A549 (cell line): Measurements from ENCODE around the gene MCTP1. TPM values are rescaled to one million over a fixed set of nuclear protein-coding genes. Genes with fewer than 3 reads are reported as not detected.

ENCODE experiments used
- ATAC-seq, 2 experiments: fragments of 200-7000 bp in 1 of 2; fragments of >200 bp in 1 of 2; cut with Nextera tagmentation in 1 of 2; cut with Tn5 transposase in 1 of 2; 3 replicates each; pipeline versions ENCODE4 v1.8.0 to v1.9.1; 2018 to 2020; ENCODE audit warnings: mild to moderate bottlenecking in 1 of 2, moderate library complexity in 1 of 2
- CTCF ChIA-PET: fragments of 300-600 bp; sonication (Branson Sonifier 250); formaldehyde crosslinking; extraction: SDS; loops from one replicate; lab custom pipeline; 2021; ENCODE audit warnings: antibody characterized with exemption, inconsistent platforms; lab: Yijun Ruan, JAX
- POLR2A ChIA-PET: fragments of 350-600 bp; formaldehyde crosslinking; extraction: SDS; loops from one replicate; lab custom pipeline; 2021; ENCODE audit warnings: antibody characterized with exemption, inconsistent platforms; lab: Yijun Ruan, JAX
- DNase-seq, 2 experiments: peaks; one replicate each; pipeline versions ENCODE4 v3.0.0 to v3.0.0-alpha.2; 2011 to 2016; ENCODE audit warnings: low read depth in 1 of 2, low spot score in 1 of 2
- FAIRE-seq: peaks from 2 replicates; lab custom pipeline; 2011; peaks lifted over from hg19 to GRCh38; lab: Jason Lieb, UNC
- H3K27ac ChIP-seq, 2 experiments: fragments of >200 bp; sonication (Bioruptor Twin); formaldehyde crosslinking; 3 replicates each; pipeline ENCODE4 v1.5.1; 2016 to 2017
- H3K4me1 ChIP-seq: fragments of >200 bp; sonication (Bioruptor Twin); formaldehyde crosslinking; 3 replicates; pipeline ENCODE4 v1.6.1; 2016
- H3K4me2 ChIP-seq: fragments of >200 bp; sonication (Bioruptor Twin); formaldehyde crosslinking; 3 replicates; pipeline ENCODE4 v1.6.1; 2016
- H3K4me3 ChIP-seq: fragments of >200 bp; sonication (Bioruptor Twin); formaldehyde crosslinking; 3 replicates; pipeline ENCODE4 v1.5.1; 2016
- H3K9me3 ChIP-seq: fragments of >200 bp; sonication (Bioruptor Twin); formaldehyde crosslinking; 3 replicates; pipeline ENCODE4 v1.6.1; 2016
- CBX8 ChIP-seq: fragments of 200-600 bp; sonication (generic); IDR thresholded peaks from 2 replicates; pipeline ENCODE4 v1.6.1; 2016
- CHD2 ChIP-seq: fragments of 150-350 bp; IDR thresholded peaks from 2 replicates; pipeline ENCODE4 v1.6.1; 2014; ENCODE audit warnings: low read length; ENCODE audit not compliant: partially characterized antibody
- HDAC2 ChIP-seq: fragments of 200-600 bp; sonication (generic); IDR thresholded peaks from 2 replicates; pipeline ENCODE4 v1.6.1; 2016
- HES2 ChIP-seq: fragments of >200 bp; sonication (Bioruptor Twin); formaldehyde crosslinking; IDR thresholded peaks from 2 replicates; pipeline ENCODE4 v1.6.1; 2016
- HMGXB4 ChIP-seq: fragments of 250-450 bp; sonication (Bioruptor Pico); IDR thresholded peaks from 2 replicates; pipeline ENCODE4 v1.5.0; 2021; ENCODE audit warnings: mild to moderate bottlenecking, moderate library complexity, borderline replicate concordance
- HOXA7 ChIP-seq: fragments of 250-450 bp; sonication (Bioruptor Pico); IDR thresholded peaks from 2 replicates; pipeline ENCODE4 v1.5.0; 2020; ENCODE audit warnings: mild to moderate bottlenecking, moderate library complexity
- JUN ChIP-seq, 2 experiments: fragments of >200 bp; sonication (Bioruptor Twin); formaldehyde crosslinking; IDR thresholded peaks; 2 replicates in 1 of 2; 3 replicates in 1 of 2; pipeline ENCODE4 v1.6.1; 2016 to 2017
- KDM1A ChIP-seq: fragments of 200-600 bp; sonication (generic); IDR thresholded peaks from 2 replicates; pipeline ENCODE4 v1.6.1; 2016; ENCODE audit warnings: low read depth, mild to moderate bottlenecking
- KDM5A ChIP-seq: fragments of 200-600 bp; sonication (generic); IDR thresholded peaks from 2 replicates; pipeline ENCODE4 v1.6.1; 2016; ENCODE audit warnings: antibody characterized with exemption, mild to moderate bottlenecking
- MAZ ChIP-seq: fragments of 150-350 bp; IDR thresholded peaks from 2 replicates; pipeline ENCODE4 v1.6.1; 2014; ENCODE audit warnings: antibody characterized with exemption, low read depth, low read length, borderline replicate concordance
- MYC ChIP-seq: IDR thresholded peaks from 2 replicates; pipeline ENCODE4 v1.6.1; 2012; ENCODE audit warnings: mild to moderate bottlenecking, inconsistent platforms, low read length, improper control_type of control experiment, borderline replicate concordance
- NFE2L2 ChIP-seq: fragments of 150-350 bp; conservative IDR thresholded peaks from 2 replicates; pipeline ENCODE4 v1.6.1; 2014; ENCODE audit warnings: low read length
- PHF8 ChIP-seq: fragments of 200-600 bp; sonication (generic); IDR thresholded peaks from 2 replicates; pipeline ENCODE4 v1.6.1; 2016; ENCODE audit warnings: low read depth, mild to moderate bottlenecking, antibody characterized with exemption, moderate library complexity, borderline replicate concordance
- RARB ChIP-seq: fragments of 250-450 bp; sonication (Bioruptor Pico); IDR thresholded peaks from 2 replicates; pipeline ENCODE4 v1.8.0; 2021; ENCODE audit warnings: mild to moderate bottlenecking, moderate library complexity
- RCOR1 ChIP-seq: fragments of 150-350 bp; IDR thresholded peaks from 2 replicates; pipeline ENCODE4 v1.6.1; 2014; ENCODE audit warnings: antibody characterized with exemption, low read length, low read depth
- REST ChIP-seq: fragments of 200-600 bp; sonication (generic); IDR thresholded peaks from 2 replicates; pipeline ENCODE4 v1.6.1; 2016; ENCODE audit warnings: antibody characterized with exemption, mild to moderate bottlenecking, moderate library complexity
- ZC3H11A ChIP-seq: fragments of 450-650 bp; IDR thresholded peaks from 2 replicates; pipeline ENCODE4 v1.6.1; 2014; ENCODE audit warnings: antibody characterized with exemption, mild to moderate bottlenecking
- ZNF302 ChIP-seq: fragments of 250-450 bp; sonication (Bioruptor Pico); IDR thresholded peaks from 2 replicates; pipeline ENCODE4 v1.9.0; 2021; ENCODE audit warnings: inconsistent platforms, mild to moderate bottlenecking, moderate library complexity
- ZSCAN20 ChIP-seq: fragments of 250-450 bp; sonication (Bioruptor Pico); IDR thresholded peaks from 2 replicates; pipeline ENCODE4 v1.8.0; 2022; ENCODE audit warnings: mild to moderate bottlenecking, moderate library complexity
- WGBS: methylation state at CpG from one replicate; pipeline ENCODE4 v1.1.6; 2017; ENCODE audit errors: missing lambda C conversion rate; 5-methylcytosine and 5-hydroxymethylcytosine counted together
- polyA plus RNA-seq, 4 experiments: library from polyadenylated mRNA; depleted of rRNA in 3 of 4; stranded (reverse); fragments of >200 nt; fragmentation: RNase III in 1 of 4; extraction: RNeasy Plus Mini Kit Qiagen cat#74134 plus additional on column Dnase treatment in 1 of 4; gene quantifications; 2 replicates in 3 of 4; 3 replicates in 1 of 4; pipeline ENCODE4 v1.2.3, GENCODE V29; 2011 to 2017

The MCTP1 gene
- polyA plus RNA-seq, 2 of the 4 experiments (the other 2 are of a cell fraction): 5.4 to 6.9 TPM

GRCh38 chr5:94870511-94871183 is 414.2 kb downstream of the MCTP1 start:
- ATAC-seq (no peak), FAIRE-seq (no peak), DNase-seq (no peak)
- Histone ChIP-seq H3K4me3 (no peak overlapping the region), H3K9me3 (no peaks in the 10 kb centered on the region), H3K27ac (no peak overlapping the region), H3K4me1 (no peaks in the 10 kb centered on the region), H3K4me2 (no peak overlapping the region)
- ChIA-PET POLR2A (no interaction called here), CTCF (no interaction called here)
- TF ChIP-seq ZC3H11A (no peak), ZNF302 (CRISPR knock-in tag) (no peak), HDAC2 (no peak), NFE2L2 (no peak), JUN (IDR thresholded peaks at IDR 0.05) (no peak), PHF8 (no peak), MAZ (no peak), RCOR1 (no peak), KDM5A (no peak), HES2 (no peak), RARB (CRISPR knock-in tag) (no peak), MYC (no peak), CHD2 (no peak), KDM1A (no peak)
- WGBS: 87% methylated on average over 13 of the region's 13 CpGs

GRCh38 chr5:94869921-94870320 is 415.0 kb downstream of the MCTP1 start:
- no peak for FAIRE-seq

More at GRCh38 chr5:94869921-94870320, 415.0 kb downstream of the MCTP1 start:
- DNase-seq: no peak
- Histone ChIP-seq H3K27ac (no peak overlapping the region), H3K4me2 (no peak overlapping the region), H3K4me3 (no peak overlapping the region), H3K4me1 (no peaks in the 10 kb centered on the region), H3K9me3 (no peaks in the 10 kb centered on the region)
- 70% methylated on average over 4 of the region's 4 CpGs for WGBS
- ChIA-PET POLR2A (no interaction called here), CTCF (no interaction called here)
- TF ChIP-seq CBX8 (no peak), REST (no peak), NFE2L2 (no peak), HMGXB4 (CRISPR knock-in tag) (no peak), HOXA7 (CRISPR knock-in tag) (no peak), ZSCAN20 (CRISPR knock-in tag) (no peak), MAZ (no peak)
- ATAC-seq: no peak
